ENCODE results near the gene ABCC6.
A peak's percentile ranks its signal among the peaks of the same experiment; 100 is the strongest.
"Not testable (repeated sequence)": the region's sequence is repeated elsewhere in the genome, so short reads cannot be mapped to it uniquely, and the experiment has no call there.

The ABCC6 gene

DNA sequence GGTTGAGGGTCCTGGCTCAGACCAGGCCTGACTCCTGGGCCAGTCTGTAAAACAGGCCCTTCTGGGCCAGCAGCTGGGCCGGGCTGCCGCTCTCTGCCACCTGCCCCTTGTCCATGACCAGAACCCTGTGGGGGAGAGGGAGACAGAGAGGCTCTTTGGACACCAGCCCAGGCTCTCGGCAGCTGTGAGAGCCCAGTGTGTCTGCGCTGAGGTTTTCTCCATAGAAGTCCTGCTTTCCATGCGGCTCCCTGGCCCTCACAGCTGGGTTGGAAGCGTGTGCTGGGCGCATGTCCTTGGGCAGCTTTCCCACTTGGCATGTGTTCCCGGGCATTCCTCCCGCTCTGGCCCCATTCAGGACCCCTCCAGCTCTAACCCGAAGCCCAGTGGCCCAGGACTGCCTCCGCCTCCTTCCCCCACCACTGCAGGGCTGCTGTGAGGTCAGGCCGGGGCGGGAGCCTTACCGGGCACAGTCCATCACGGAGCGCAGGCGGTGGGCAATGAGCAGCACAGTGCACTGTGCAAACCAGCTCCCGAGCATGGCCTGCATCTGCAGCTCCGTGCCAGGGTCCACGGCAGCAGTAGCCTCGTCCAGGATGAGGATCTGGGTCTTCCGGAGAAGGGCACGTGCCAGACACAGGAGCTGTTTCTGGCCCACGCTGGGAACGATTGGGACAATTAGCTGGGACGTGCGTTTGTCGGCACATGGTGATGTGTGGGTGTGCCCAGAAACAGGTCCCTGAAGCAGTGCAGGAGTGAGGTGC lies 73.0 kb downstream of the ABCC6 start:
- DNase-seq (ENCODE audit: low read depth in 1 of 2, low spot score in 1 of 2) = no peak
- in situ Hi-C loops (cut with HindIII; ENCODE audit: low pct_unique_long_range_greater_than_20kb, low sequenced_read_pairs) = no loop called here
- TF ChIP-seq JUND (IDR thresholded peaks at IDR 0.05; ENCODE audit: low read depth) = no peak

DNA sequence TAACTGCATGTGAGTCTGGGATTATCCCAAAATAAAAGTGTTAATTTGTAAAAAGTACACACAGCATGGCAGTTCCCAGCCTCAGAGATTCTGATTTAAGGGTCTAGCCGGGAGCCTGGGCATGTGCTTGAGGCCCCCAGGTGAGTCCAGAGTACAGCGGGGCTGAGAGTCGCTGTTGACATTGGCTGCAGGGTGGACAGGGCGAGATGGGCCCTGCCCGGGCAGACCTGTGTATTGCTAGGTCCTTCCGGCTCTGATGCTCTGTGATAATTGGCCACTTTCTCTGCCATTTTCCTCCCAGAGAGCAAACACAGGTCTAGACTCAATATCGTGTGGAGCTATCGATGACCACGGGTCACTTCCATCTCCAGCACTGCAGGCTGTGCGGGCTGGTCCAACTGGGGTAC lies 73.6 kb downstream of the ABCC6 start:
- DNase-seq (ENCODE audit: low read depth in 1 of 2, low spot score in 1 of 2) = no peak
- in situ Hi-C loops (cut with HindIII; ENCODE audit: low pct_unique_long_range_greater_than_20kb, low sequenced_read_pairs) = no loop called here
- TF ChIP-seq JUND (IDR thresholded peaks at IDR 0.05; ENCODE audit: low read depth) = no peak

DNA sequence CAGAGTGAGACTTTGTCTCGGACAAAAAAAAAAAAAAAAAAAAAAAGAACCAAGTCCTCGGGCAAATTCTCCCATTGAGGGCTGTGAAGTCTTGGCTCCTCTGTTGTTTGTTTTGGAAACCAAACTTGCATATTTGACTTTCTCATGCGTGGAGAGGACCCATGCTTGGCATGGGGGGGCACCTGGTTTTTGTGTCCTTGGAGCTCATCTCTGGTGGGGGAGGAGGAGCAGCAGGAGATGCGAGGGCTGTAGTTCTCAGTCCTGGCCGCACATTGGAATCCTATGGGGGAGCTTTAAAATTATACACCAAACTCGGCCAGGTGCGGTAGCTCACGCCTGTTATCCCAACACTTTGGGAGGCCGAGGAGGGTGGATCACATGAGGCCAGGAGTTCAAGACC lies 74.5 kb downstream of the ABCC6 start:
- peak; percentile 86 to 87 for DNase-seq (ENCODE audit: low read depth in 1 of 2, low spot score in 1 of 2)
- TF ChIP-seq JUND (IDR thresholded peaks at IDR 0.05; ENCODE audit: low read depth) = no peak
- in situ Hi-C loops (cut with HindIII; ENCODE audit: low pct_unique_long_range_greater_than_20kb, low sequenced_read_pairs) = no loop called here

- in situ Hi-C loops (cut with HindIII; ENCODE audit: low pct_unique_long_range_greater_than_20kb, low sequenced_read_pairs) = not testable (repeated sequence)
Observed at GRCh38 chr16:16148000-16148599, 75.2 kb downstream of the ABCC6 start.

GRCh38 chr16:16147316-16147999 lies 75.8 kb downstream of the ABCC6 start:
- no peak for TF ChIP-seq JUND (IDR thresholded peaks at IDR 0.05; ENCODE audit: low read depth)
- DNase-seq (ENCODE audit: low read depth in 1 of 2, low spot score in 1 of 2) = no peak
- in situ Hi-C loops (cut with HindIII; ENCODE audit: low pct_unique_long_range_greater_than_20kb, low sequenced_read_pairs) = no loop called here

More at GRCh38 chr16:16148000-16148599, 75.2 kb downstream of the ABCC6 start:
- not testable (repeated sequence) for DNase-seq (ENCODE audit: low read depth in 1 of 2, low spot score in 1 of 2)

DNA sequence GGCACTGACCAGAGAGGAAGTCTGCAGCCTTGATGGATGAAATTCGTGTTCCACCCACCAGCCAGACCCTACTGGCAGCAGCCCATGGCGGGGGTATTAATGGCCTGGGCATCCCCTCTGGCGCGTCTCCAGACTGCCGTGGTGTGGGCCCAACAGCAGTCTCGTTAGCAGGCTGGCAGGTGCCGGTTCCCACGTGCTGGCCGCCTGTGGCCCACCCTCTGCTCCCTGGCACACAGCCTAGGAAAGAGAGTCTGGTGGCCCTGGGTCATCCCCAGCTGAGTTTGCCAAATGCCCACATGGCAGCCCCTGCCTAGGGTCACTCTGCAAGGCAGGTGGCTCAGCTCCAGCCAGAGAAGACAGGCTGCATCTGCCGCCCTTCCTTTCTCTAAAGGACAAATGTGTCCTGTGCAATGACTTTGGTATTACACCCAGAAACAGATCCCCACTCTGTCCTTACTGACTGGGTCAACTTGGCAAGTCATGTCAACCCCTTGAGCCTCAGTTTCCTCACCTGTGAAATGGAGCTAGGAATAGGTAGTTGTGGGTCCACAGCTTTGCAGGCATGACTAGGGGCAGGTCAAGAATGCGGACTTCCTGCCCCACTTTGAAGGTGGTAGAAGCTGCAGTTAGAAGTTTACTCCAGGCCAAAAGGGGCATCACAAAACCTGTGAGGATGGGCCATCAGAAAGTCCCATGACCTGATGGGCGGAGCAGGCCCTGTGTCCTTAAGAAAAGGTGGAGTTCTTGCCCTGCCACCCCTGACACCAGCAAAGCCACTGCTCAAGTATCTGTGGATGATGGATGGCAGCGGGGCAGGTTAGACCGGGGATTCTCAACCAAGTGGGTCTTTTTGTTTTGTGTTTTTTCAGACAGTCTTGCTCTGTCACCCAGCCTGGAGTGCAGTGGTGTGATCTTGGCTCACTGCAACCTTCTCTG lies 76.6 kb downstream of the ABCC6 start:
- in situ Hi-C loops (cut with HindIII; ENCODE audit: low pct_unique_long_range_greater_than_20kb, low sequenced_read_pairs) = no loop called here
- no peak for TF ChIP-seq JUND (IDR thresholded peaks at IDR 0.05; ENCODE audit: low read depth)

DNA sequence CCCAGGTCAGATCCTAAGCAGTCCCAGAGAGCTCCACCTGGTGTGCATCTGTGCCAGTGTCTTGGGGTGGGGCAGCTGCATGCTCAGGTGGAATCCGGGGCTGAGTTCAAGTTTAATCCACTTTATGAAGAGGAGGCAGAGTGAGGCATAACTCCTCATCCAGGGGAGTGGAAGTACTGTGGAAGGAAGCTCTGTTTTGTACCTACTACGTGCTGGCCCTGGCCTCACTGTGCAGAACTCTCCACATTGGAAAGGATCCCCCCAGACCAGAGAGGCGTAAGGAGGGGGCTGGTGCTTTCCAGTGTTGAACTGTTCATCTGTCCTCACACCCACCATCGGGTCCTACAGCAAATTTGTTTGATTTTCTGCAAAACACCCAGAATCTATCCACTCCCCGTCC lies 78.0 kb downstream of the ABCC6 start:
- TF ChIP-seq JUND (IDR thresholded peaks at IDR 0.05; ENCODE audit: low read depth) = no peak
- in situ Hi-C loops (cut with HindIII; ENCODE audit: low pct_unique_long_range_greater_than_20kb, low sequenced_read_pairs) = no loop called here

More for the DNA sequence above, 76.6 kb downstream of the ABCC6 start:
- no peak for DNase-seq (ENCODE audit: low read depth in 1 of 2, low spot score in 1 of 2)

DNA sequence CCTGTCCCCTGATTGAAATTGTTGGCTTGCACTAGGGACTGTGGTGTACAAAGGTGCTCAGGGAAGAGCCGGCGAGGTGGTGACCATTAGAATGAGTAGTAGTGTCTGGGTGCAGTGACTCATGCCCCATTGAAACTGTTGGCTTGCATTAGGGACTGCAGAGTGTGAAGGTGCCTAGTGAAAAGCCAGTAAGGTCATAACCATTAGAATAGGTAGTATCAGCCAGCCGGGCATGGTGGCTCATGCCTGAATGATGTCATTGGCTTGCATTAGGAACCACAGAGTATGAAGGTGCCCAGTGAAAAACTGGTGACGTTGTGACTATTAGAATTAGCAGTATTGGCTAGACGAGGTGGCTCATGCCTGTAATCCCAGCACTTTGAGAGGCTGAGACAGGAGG lies 78.9 kb downstream of the ABCC6 start:
- DNase-seq (ENCODE audit: low read depth in 1 of 2, low spot score in 1 of 2) = no peak
- in situ Hi-C loops (cut with HindIII; ENCODE audit: low pct_unique_long_range_greater_than_20kb, low sequenced_read_pairs) = no loop called here
- no peak for TF ChIP-seq JUND (IDR thresholded peaks at IDR 0.05; ENCODE audit: low read depth)

More for the DNA sequence above, 78.0 kb downstream of the ABCC6 start:
- DNase-seq (ENCODE audit: low read depth in 1 of 2, low spot score in 1 of 2) = peak in 1 of 2 experiments; percentile 38

DNA sequence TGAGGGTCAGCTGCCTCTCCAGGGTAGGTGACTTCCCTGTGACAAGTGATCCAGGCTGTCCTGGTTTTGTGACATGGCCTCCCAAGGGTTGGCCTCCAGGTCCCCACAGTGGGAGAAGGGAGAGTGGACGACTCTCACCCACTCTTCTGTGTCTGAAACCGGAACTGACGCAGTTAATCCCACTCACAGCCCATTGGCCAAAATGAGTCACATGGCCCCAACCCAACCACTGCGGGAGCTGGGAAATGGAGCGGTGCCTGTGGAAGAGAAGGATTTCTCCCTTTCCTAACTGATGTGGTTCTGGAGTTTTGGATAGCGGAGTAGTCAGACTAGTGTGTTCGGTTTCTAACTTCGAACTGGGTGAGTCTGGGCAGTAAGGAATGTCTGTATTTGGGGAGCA lies 79.4 kb downstream of the ABCC6 start:
- TF ChIP-seq JUND (IDR thresholded peaks at IDR 0.05; ENCODE audit: low read depth) = no peak
- DNase-seq (ENCODE audit: low read depth in 1 of 2, low spot score in 1 of 2) = no peak
- in situ Hi-C loops (cut with HindIII; ENCODE audit: low pct_unique_long_range_greater_than_20kb, low sequenced_read_pairs) = no loop called here

GRCh38 chr16:16143038-16143763 lies 80.1 kb downstream of the ABCC6 start:
- no peak for TF ChIP-seq JUND (IDR thresholded peaks at IDR 0.05; ENCODE audit: low read depth)
- DNase-seq (ENCODE audit: low read depth in 1 of 2, low spot score in 1 of 2) = peak in 1 of 2 experiments; percentile 68
- in situ Hi-C loops (cut with HindIII; ENCODE audit: low pct_unique_long_range_greater_than_20kb, low sequenced_read_pairs) = no loop called here

GRCh38 chr16:16141784-16142396 lies 81.4 kb downstream of the ABCC6 start:
- in situ Hi-C loops (cut with HindIII; ENCODE audit: low pct_unique_long_range_greater_than_20kb, low sequenced_read_pairs) = no loop called here
- no peak for TF ChIP-seq JUND (IDR thresholded peaks at IDR 0.05; ENCODE audit: low read depth)
- DNase-seq (ENCODE audit: low read depth in 1 of 2, low spot score in 1 of 2) = no peak

All from T47D (cell line).